Body of pancreas (tissue), 4 donors: ENCODE data around the gene SCCPDH. TPM values are rescaled to one million over a fixed set of nuclear protein-coding genes. Genes with fewer than 3 reads are reported as not detected.

Experiments
- ATAC-seq: fragments of 150-250 bp; one replicate; pipeline ENCODE4 v1.9.1; 2016
- DNase-seq, 4 donors: peaks; one replicate each; pipeline ENCODE4 v3.0.0-alpha.2; 2019
- H3K27ac ChIP-seq, 4 donors: fragments of 200-600 bp; sonication (generic); 1 replicate in 3 of 4; 2 replicates in 1 of 4; pipeline versions ENCODE4 v1.5.1 to v1.6.1; 2016 to 2019; ENCODE audit warnings: mild to moderate bottlenecking in 1 of 4, mixed read lengths in 1 of 4, moderate library complexity in 1 of 4
- H3K27me3 ChIP-seq, 2 donors: fragments of 200-600 bp; sonication (generic); one replicate each; pipeline ENCODE4 v1.6.0; 2016; ENCODE audit warnings: mild to moderate bottlenecking in 1 of 2
- H3K36me3 ChIP-seq, 2 donors: fragments of 200-600 bp; sonication (generic); replicated peaks in 1 of 2; 2 replicates each; pipeline ENCODE4 v1.5.1; 2016; ENCODE audit warnings: low read depth in 2 of 2; ENCODE audit not compliant: insufficient read depth in 1 of 2
- H3K4me1 ChIP-seq: fragments of 200-600 bp; sonication (generic); one replicate; pipeline ENCODE4 v1.6.0; 2016
- H3K4me3 ChIP-seq, 2 donors: fragments of 200-600 bp; sonication (generic); 1 replicate in 1 of 2; 2 replicates in 1 of 2; pipeline ENCODE4 v1.5.1; 2016 to 2019
- H3K9me3 ChIP-seq, 3 donors: fragments of 200-600 bp; sonication (generic); 1 replicate in 2 of 3; 2 replicates in 1 of 3; pipeline ENCODE4 v1.5.1; 2016
- POLR2A ChIP-seq, 3 donors: fragments of 450-650 bp; IDR thresholded peaks; one replicate each; pipeline ENCODE4 v1.6.1; 2016; ENCODE audit warnings: antibody characterized with exemption in 3 of 3, mild to moderate bottlenecking in 2 of 3
- WGBS, 2 donors: methylation state at CpG; one replicate each; pipeline ENCODE4 v1.1.5; 2017; 5-methylcytosine and 5-hydroxymethylcytosine counted together
- intact Hi-C: fragments of 100-400 bp; cut with DNase I; formaldehyde crosslinking; loops from one replicate; pipeline ENCODE4 v1.15.1; 2023
- total RNA-seq, 2 donors: library from RNA; depleted of rRNA; stranded (reverse); fragments of >200 nt; gene quantifications; one replicate each; pipeline ENCODE4 v1.1.0, GENCODE V29; 2016
- TF ChIP-seq, protein P1 (sequence below), 7 experiments: fragments of 450-650 bp in 4 of 7; fragments of 200-600 bp in 3 of 7; sonication (generic) in 3 of 7; IDR thresholded peaks; one replicate each; pipeline ENCODE4 v1.5.1; 2016 to 2019; ENCODE audit warnings: antibody characterized with exemption in 7 of 7

SCCPDH gene
- total RNA-seq, 2 donors from 2014 or later, result 9.9 to 15.0 TPM

GRCh38 chr1:246753670-246754535 is 29.7 kb downstream of the SCCPDH start:
- ATAC-seq (peak; percentile 50), DNase-seq (peak; percentile 45 to 59 (median 51))
- H3K27ac ChIP-seq, result no peak overlapping the region
- H3K4me1 ChIP-seq, result no peaks in the 10 kb centered on the region
- WGBS, 2 donors, result 59 to 63% methylated on average over 22 of the region's 22 CpGs
- H3K9me3 ChIP-seq, result no peaks in the 10 kb centered on the region
- no peak for TF ChIP-seq POLR2A (IDR thresholded peaks at IDR 0.05)
- TF ChIP-seq, protein P1, sequence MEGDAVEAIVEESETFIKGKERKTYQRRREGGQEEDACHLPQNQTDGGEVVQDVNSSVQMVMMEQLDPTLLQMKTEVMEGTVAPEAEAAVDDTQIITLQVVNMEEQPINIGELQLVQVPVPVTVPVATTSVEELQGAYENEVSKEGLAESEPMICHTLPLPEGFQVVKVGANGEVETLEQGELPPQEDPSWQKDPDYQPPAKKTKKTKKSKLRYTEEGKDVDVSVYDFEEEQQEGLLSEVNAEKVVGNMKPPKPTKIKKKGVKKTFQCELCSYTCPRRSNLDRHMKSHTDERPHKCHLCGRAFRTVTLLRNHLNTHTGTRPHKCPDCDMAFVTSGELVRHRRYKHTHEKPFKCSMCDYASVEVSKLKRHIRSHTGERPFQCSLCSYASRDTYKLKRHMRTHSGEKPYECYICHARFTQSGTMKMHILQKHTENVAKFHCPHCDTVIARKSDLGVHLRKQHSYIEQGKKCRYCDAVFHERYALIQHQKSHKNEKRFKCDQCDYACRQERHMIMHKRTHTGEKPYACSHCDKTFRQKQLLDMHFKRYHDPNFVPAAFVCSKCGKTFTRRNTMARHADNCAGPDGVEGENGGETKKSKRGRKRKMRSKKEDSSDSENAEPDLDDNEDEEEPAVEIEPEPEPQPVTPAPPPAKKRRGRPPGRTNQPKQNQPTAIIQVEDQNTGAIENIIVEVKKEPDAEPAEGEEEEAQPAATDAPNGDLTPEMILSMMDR (IDR thresholded peaks at IDR 0.05), result peak; percentile 38 to 64 (median 52)
- no peaks in the 10 kb centered on the region for H3K27me3 ChIP-seq
- intact Hi-C loops, result no loop called here
- H3K36me3 ChIP-seq, result no peaks in the 10 kb centered on the region
- no peak overlapping the region for H3K4me3 ChIP-seq

DNA sequence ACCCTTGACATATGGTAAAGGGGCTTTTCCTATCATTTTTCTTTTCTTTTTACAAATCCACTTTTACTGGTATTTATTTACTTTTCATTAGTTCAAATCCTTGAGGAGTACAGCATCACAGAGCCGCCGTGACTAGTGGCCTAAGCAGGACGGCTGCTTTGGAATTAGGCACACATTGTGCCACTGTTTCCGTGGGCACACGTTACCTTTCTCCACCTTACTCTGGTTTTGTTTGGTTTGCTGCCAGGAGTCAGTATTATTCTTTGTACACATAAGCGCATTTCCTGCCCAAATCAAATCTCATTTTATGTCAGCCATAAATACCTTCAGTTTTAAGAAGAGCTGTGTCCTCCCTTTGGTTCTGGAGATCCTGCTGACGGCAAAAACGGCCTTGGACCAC is 31.2 kb downstream of the SCCPDH start:
- DNase-seq (no peak), ATAC-seq (no peak)
- 84 to 89% methylated on average over 8 of the region's 8 CpGs for WGBS, 2 donors
- TF ChIP-seq, protein P1 (IDR thresholded peaks at IDR 0.05), result no peak
- TF ChIP-seq POLR2A (IDR thresholded peaks at IDR 0.05), result no peak
- Histone ChIP-seq H3K27ac (no peak overlapping the region), H3K36me3 (peaks cover 0 to under 1% of the 10 kb centered on the region in 2 donors), H3K9me3 (no peaks in the 10 kb centered on the region), H3K4me3 (no peak overlapping the region), H3K27me3 (no peaks in the 10 kb centered on the region), H3K4me1 (no peaks in the 10 kb centered on the region)
- intact Hi-C loops, result no loop called here

DNA sequence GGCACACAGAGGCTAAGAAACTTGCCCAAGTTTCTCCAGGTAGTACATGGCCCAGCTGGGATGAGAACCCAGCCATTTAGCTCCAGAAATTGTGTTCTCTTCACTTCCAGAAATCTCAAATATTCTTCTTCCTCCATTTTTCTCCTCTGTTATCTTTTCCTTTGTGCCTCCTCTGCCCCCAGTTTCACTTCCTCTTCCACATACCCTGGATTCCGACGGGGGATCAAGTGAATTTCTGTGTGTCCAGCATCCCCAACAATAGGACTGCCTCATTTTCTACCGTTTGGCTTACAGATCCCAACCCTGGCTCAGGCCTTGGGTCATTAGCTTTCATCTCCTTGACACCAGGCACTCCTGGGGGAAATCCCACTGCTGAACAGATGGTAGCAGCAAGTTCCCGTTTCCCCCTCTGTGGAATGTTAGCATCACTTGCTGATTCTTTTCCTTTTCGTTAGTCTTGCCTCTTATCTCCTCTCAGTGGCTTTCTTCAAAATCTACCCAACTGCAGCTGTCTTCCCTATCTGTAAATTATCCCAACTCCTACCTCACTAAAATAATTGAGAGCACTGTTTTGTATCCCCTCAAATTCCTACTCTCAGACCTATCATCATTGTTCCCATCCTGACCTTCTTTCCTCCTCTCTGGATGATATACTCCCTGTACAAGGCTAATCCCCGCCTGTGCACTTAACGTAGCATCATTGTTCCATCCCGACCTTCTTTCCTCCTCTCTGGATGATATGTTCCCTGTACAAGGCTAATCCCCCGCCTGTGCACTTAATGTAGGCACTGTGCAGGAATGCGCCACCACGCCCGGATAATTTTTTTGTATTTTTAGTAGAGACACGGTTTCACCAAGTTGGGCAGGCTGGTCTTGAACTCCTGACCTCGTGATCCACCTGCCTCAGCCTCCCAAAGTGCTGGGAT is 36.5 kb downstream of the SCCPDH start:
- H3K36me3 ChIP-seq, result peaks cover 0 to 9% of the 10 kb centered on the region in 2 donors
- TF ChIP-seq, protein P1 (IDR thresholded peaks at IDR 0.05), result no peak
- no peak for TF ChIP-seq POLR2A (IDR thresholded peaks at IDR 0.05)
- 82 to 89% methylated on average over 14 of the region's 14 CpGs for WGBS, 2 donors

GRCh38 chr1:246761396-246761795 is 37.2 kb downstream of the SCCPDH start:
- intact Hi-C loops, result no loop called here
- no peak overlapping the region for H3K27ac ChIP-seq
- ATAC-seq, result no peak
- peaks cover 0 to 12% of the 10 kb centered on the region in 2 donors for H3K36me3 ChIP-seq
- WGBS, 2 donors, result 92 to 93% methylated on average over 7 of the region's 7 CpGs
- H3K4me3 ChIP-seq, result no peak overlapping the region
- no peaks in the 10 kb centered on the region for H3K9me3 ChIP-seq
- TF ChIP-seq POLR2A (IDR thresholded peaks at IDR 0.05), result no peak
- TF ChIP-seq, protein P1 (IDR thresholded peaks at IDR 0.05), result no peak
- no peak for DNase-seq
- no peaks in the 10 kb centered on the region for H3K4me1 ChIP-seq
- H3K27me3 ChIP-seq, result no peaks in the 10 kb centered on the region

More for the DNA sequence above, 36.5 kb downstream of the SCCPDH start:
- Histone ChIP-seq H3K4me1 (no peaks in the 10 kb centered on the region), H3K27ac (no peak overlapping the region), H3K4me3 (no peak overlapping the region), H3K9me3 (no peaks in the 10 kb centered on the region), H3K27me3 (no peaks in the 10 kb centered on the region)
- intact Hi-C loops, result no loop called here
- ATAC-seq (no peak), DNase-seq (no peak)
